Erythroblast (primary cell): ENCODE data around the gene PEX7.

ENCODE experiments used
- GATA1 ChIP-seq: IDR thresholded peaks from 2 replicates; pipeline ENCODE4 v1.6.1; 2011; ENCODE audit warnings: low read depth, mild to moderate bottlenecking, control low read depth, low read length, moderate library complexity
- POLR2A ChIP-seq: IDR thresholded peaks from 2 replicates; pipeline ENCODE4 v1.6.1; 2011; ENCODE audit warnings: mild to moderate bottlenecking, low read length

- TF ChIP-seq POLR2A (no peak), GATA1 (no peak)
Observed at GRCh38 chr6:136958168-136958567, 135.8 kb downstream of the PEX7 start.
